Measurements from ENCODE around the gene NPTX1.

DNA sequence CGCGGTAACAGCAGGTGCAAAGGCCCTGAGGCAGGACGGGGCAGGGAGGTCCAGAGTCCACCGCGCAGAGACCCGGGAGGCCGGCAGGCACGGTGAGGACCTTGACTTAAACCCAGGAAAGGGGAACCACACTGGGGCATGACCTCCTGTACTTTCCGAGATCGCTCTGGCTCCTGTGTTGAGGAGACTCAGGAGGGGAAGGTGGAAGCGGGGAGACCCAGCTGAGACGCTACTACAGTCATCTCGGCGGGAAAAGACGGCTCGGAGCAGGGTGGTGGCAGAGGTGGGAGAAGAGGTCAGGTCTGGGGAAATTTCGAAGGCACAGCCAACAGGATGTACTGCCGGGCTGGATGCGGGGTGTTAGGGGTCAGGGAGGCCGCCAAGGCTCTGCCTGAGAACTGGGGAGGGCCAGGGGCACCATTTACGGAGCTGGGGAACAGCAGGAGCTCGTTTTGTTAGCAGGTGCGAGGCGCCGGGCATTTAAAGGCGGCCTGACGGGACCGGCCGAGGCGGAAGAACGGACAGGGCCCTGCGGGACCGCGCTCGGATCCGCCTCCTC is 22.3 kb downstream of the NPTX1 start:
- TF ChIP-seq, protein P1, sequence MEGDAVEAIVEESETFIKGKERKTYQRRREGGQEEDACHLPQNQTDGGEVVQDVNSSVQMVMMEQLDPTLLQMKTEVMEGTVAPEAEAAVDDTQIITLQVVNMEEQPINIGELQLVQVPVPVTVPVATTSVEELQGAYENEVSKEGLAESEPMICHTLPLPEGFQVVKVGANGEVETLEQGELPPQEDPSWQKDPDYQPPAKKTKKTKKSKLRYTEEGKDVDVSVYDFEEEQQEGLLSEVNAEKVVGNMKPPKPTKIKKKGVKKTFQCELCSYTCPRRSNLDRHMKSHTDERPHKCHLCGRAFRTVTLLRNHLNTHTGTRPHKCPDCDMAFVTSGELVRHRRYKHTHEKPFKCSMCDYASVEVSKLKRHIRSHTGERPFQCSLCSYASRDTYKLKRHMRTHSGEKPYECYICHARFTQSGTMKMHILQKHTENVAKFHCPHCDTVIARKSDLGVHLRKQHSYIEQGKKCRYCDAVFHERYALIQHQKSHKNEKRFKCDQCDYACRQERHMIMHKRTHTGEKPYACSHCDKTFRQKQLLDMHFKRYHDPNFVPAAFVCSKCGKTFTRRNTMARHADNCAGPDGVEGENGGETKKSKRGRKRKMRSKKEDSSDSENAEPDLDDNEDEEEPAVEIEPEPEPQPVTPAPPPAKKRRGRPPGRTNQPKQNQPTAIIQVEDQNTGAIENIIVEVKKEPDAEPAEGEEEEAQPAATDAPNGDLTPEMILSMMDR (IDR thresholded peaks at IDR 0.05), result no peak
- TF ChIP-seq POLR2A (IDR thresholded peaks at IDR 0.05) (no peak), POLR2AphosphoS5 (IDR thresholded peaks at IDR 0.05) (no peak)

Data from gastroesophageal sphincter (tissue), 3 donors.